Measurements from ENCODE around the gene CCNB3. TPM values are rescaled to one million over a fixed set of nuclear protein-coding genes. Genes with fewer than 3 reads are reported as not detected.
"Not testable (repeated sequence)": the region's sequence is repeated elsewhere in the genome, so short reads cannot be mapped to it uniquely, and the experiment has no call there.

CCNB3 gene
- total and polyA plus RNA-seq, 7 donors, result 0.11 to 1.4 (median 0.28) TPM

DNA sequence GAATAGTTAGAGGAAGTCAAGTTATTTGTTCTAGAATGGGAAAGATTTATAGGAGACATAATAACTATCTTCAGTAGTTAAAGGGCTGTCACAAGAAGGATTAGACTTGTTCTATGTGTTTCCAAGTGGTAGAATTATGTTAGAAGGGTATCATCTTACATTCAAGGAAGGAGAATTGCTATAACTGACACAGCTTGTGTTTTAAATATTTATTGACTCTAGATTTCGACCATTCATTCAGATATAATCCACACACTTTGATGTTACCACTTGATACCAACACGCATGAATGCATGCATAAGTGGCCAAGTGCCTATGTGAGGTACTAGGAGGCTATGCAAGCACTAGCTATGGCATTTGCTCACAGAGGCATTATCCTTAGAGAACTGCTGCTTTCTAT is 122.7 kb downstream of the CCNB3 start:
- Histone ChIP-seq H3K4me3 (no peak overlapping the region), H3K27me3 (ENCODE audit: insufficient read depth in 3 of 3, low read length in 2 of 3) (peaks cover 0 to 7% (median 0%) of the 10 kb centered on the region in 3 donors), H3K9me3 (no peaks in the 10 kb centered on the region), H3K4me1 (no peaks in the 10 kb centered on the region), H3K36me3 (ENCODE audit: insufficient read depth in 1 of 2, low read depth in 1 of 2) (no peaks in the 10 kb centered on the region), H3K27ac (no peak overlapping the region)
- TF ChIP-seq, protein P1, sequence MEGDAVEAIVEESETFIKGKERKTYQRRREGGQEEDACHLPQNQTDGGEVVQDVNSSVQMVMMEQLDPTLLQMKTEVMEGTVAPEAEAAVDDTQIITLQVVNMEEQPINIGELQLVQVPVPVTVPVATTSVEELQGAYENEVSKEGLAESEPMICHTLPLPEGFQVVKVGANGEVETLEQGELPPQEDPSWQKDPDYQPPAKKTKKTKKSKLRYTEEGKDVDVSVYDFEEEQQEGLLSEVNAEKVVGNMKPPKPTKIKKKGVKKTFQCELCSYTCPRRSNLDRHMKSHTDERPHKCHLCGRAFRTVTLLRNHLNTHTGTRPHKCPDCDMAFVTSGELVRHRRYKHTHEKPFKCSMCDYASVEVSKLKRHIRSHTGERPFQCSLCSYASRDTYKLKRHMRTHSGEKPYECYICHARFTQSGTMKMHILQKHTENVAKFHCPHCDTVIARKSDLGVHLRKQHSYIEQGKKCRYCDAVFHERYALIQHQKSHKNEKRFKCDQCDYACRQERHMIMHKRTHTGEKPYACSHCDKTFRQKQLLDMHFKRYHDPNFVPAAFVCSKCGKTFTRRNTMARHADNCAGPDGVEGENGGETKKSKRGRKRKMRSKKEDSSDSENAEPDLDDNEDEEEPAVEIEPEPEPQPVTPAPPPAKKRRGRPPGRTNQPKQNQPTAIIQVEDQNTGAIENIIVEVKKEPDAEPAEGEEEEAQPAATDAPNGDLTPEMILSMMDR (IDR thresholded peaks at IDR 0.05), result no peak
- intact Hi-C loops (cut with DNase I), result loop anchor here in 1 of 2 donors (10.0 kb wide), 1 partner anchor 288 kb away; no protein-coding TSS in a partner anchor
- 45 to 52% (median 47%) methylated on average over 2 of the region's 2 CpGs for WGBS, 3 donors
- DNase-seq (no peak), ATAC-seq (no peak)

DNA sequence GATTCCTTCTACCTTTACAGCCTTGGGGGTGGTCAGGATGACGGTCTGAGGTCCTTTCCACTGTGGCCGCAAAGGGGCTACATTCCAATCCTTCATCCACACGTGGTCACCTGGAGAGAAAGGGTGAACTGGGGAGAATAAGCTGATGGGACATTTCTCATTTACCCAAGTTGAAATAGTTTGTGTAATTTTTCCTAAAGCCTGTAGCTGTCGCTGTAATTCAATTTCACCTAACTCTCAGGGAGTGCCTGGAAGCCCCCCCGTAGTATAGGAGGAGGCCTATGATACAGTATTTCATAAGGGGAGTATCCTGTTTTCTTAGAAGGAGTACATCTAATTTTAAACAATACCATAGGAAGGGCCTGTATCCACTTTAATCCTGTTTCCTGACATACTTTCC is 128.1 kb downstream of the CCNB3 start:
- intact Hi-C loops (cut with DNase I); H3K36me3 ChIP-seq (ENCODE audit: insufficient read depth in 1 of 2, low read depth in 1 of 2): not testable (repeated sequence)
- WGBS, 3 donors, result 29 to 32% (median 30%) methylated on average over 5 of the region's 5 CpGs

DNA sequence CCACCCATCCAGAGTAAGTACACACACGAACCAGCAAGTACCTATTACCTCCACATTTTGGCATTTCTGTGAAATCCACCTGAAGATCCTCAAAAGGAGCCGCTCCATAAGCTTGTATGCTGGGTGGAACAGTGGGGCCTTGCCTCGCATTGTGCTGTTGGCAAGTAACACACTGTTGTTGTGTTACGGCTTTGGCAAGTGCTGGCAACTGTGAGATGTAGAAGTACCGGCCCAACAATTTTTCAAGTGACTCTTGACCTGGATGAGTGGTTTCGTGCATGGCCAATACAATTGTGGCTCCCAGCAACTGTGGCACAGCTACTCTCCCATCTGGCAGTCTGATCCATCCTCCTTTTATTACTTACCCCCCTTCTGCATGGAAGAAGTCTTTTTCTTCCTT is 128.7 kb downstream of the CCNB3 start:
- 70 to 74% (median 73%) methylated on average over 6 of the region's 6 CpGs for WGBS, 3 donors
- Histone ChIP-seq H3K27me3 (ENCODE audit: insufficient read depth in 3 of 3, low read length in 2 of 3) (peaks cover 0 to 7% (median 0%) of the 10 kb centered on the region in 3 donors), H3K4me3 (no peak overlapping the region), H3K9me3 (no peaks in the 10 kb centered on the region), H3K4me1 (no peaks in the 10 kb centered on the region), H3K36me3 (ENCODE audit: insufficient read depth in 1 of 2, low read depth in 1 of 2) (no peaks in the 10 kb centered on the region), H3K27ac (no peak overlapping the region)
- DNase-seq, result no peak
- ATAC-seq, result no peak
- TF ChIP-seq, protein P1 (IDR thresholded peaks at IDR 0.05), result no peak
- intact Hi-C loops (cut with DNase I), result no loop called here

More for the DNA sequence above, 128.1 kb downstream of the CCNB3 start:
- ATAC-seq; H3K4me3 ChIP-seq; H3K27me3 ChIP-seq (ENCODE audit: insufficient read depth in 3 of 3, low read length in 2 of 3); H3K27ac ChIP-seq; H3K9me3 ChIP-seq; DNase-seq; H3K4me1 ChIP-seq: not testable (repeated sequence)

DNA sequence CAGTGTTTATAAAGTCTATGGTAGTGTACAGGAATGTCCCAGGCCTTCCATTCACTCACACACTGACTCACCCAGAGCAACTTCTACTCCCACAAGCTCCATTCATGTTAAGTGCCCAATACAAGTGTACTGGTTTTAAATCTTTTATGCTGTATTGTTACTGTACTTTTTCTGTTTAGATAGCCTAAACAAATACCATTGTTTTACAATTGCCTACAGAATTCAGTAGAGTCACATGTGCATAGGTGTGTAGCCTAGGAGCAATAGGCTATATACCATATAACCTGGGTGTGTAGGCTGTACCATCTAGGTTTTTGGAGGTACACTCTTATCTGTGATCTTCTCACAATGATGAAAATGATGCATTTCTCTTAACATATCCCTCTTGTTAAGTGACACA is 139.4 kb downstream of the CCNB3 start:
- ATAC-seq, result no peak
- TF ChIP-seq, protein P1 (IDR thresholded peaks at IDR 0.05), result no peak
- intact Hi-C loops (cut with DNase I), result no loop called here

DNA sequence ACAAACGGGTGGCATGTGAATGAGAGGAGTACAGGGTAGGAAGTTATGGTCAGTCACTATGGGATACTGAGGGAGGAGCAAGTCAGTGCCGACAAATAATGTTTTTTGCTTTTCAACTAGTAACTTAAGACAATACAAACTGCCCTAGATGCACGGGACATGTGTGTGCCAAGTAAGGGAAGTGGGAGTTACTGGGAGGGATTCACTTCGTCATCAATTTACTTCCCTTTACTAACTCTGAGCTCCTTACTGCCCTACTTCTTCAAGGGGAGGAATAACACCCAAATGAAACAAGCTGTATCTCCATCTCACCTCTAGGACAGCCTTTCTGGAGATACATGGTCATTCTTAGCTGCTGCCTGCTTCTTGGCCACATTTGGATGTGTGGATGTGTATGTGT is 168.4 kb downstream of the CCNB3 start:
- Histone ChIP-seq H3K36me3 (ENCODE audit: insufficient read depth in 1 of 2, low read depth in 1 of 2) (no peaks in the 10 kb centered on the region), H3K4me3 (no peak overlapping the region), H3K4me1 (no peaks in the 10 kb centered on the region), H3K27me3 (ENCODE audit: insufficient read depth in 3 of 3, low read length in 2 of 3) (peaks cover 0 to 6% (median 0%) of the 10 kb centered on the region in 3 donors), H3K9me3 (no peaks in the 10 kb centered on the region), H3K27ac (no peak overlapping the region)
- 56 to 75% (median 70%) methylated on average over 4 of the region's 4 CpGs for WGBS, 3 donors
- DNase-seq, result no peak
- TF ChIP-seq, protein P1 (IDR thresholded peaks at IDR 0.05), result no peak
- ATAC-seq, result no peak
- intact Hi-C loops (cut with DNase I), result no loop called here

More for the DNA sequence above, 139.4 kb downstream of the CCNB3 start:
- no peaks in the 10 kb centered on the region for H3K9me3 ChIP-seq
- peaks cover 0 to 7% (median 0%) of the 10 kb centered on the region in 3 donors for H3K27me3 ChIP-seq (ENCODE audit: insufficient read depth in 3 of 3, low read length in 2 of 3)
- H3K4me1 ChIP-seq, result no peaks in the 10 kb centered on the region
- H3K36me3 ChIP-seq (ENCODE audit: insufficient read depth in 1 of 2, low read depth in 1 of 2), result no peaks in the 10 kb centered on the region
- no peak for DNase-seq
- no peak overlapping the region for H3K27ac ChIP-seq
- H3K4me3 ChIP-seq, result no peak overlapping the region

Data from psoas muscle (tissue), 8 donors.